ENCODE results near the gene C3orf38. TPM values are rescaled to one million over a fixed set of nuclear protein-coding genes. Genes with fewer than 3 reads are reported as not detected.
"Not testable (repeated sequence)": the region's sequence is repeated elsewhere in the genome, so short reads cannot be mapped to it uniquely, and the experiment has no call there.

The C3orf38 gene
- polyA plus RNA-seq, 1 experiment: 8.3 TPM

DNA sequence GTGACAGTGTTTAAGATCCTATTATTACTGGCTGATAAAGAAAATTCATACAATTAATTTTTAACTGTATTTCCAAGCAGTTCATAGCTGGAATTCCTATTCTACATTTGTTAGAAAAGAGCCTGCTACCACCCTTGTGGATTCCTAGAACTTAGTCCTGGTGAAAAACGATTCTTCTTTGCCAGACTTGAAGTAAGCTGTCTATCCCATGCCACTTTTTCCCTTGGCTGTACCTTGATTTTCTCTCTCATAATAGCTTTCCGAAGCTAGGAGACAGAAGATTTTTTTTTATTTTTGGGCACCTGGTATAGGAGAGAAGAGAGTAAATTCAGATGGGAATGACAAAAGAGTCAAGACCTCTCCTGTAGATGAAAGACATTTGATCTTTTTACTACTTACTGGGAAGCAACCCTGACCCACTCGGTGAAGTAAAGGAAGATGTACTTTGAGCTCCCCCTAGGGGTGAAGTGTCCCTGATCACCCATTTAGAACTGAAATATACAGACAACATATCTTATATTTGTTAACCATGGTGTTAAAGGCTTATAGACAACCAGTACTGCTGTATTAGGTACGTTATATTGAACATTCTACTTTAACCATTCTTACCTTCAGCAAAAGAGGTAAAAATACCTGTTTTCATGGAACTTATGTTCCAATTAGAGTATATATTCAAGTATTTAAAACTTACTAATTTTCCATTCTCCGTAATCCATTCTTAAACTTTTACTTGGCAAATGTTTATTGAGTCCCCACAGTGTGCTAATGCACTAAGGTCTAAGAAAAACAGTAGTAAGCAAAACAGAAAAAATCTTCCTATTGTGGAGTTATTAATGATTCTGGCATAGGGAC lies 36.2 kb upstream of the C3orf38 start:
- no peaks in the 10 kb centered on the region for H3K27me3 ChIP-seq (ENCODE audit: control insufficient read depth, insufficient read depth, low read length)

GRCh38 chr3:88114878-88115549 lies 34.7 kb upstream of the C3orf38 start:
- POLR2A ChIA-PET: no interaction called here
- CTCF ChIA-PET: interaction anchor here (0.8 to 1.7 kb wide), 6 partner anchors 9 to 112 kb away, joined by 3 to 6 read pairs (median 3); no protein-coding TSS in a partner anchor
- Histone ChIP-seq H3K4me3 (ENCODE audit: low read depth, low read length) (no peak overlapping the region), H3K36me3 (ENCODE audit: control insufficient read depth, insufficient read depth, low read length) (0 out of 2 replicates have a peak, but pooled peaks cover 1% of the 10 kb centered on the region), H3K27me3 (ENCODE audit: control insufficient read depth, insufficient read depth, low read length) (no peaks in the 10 kb centered on the region)
- no peak for DNase-seq (ENCODE audit: low read depth)
- TF ChIP-seq CTCF (IDR thresholded peaks at IDR 0.05; ENCODE audit: insufficient read depth, low read depth, low read length): no peak

More for the DNA sequence above, 36.2 kb upstream of the C3orf38 start:
- Histone ChIP-seq H3K36me3 (ENCODE audit: control insufficient read depth, insufficient read depth, low read length) (0 out of 2 replicates have a peak, but pooled peaks cover 1% of the 10 kb centered on the region), H3K4me3 (ENCODE audit: low read depth, low read length) (no peak overlapping the region)
- peak; percentile 22 for DNase-seq (ENCODE audit: low read depth)
- TF ChIP-seq CTCF (IDR thresholded peaks at IDR 0.05; ENCODE audit: insufficient read depth, low read depth, low read length): peak; percentile 83
- ChIA-PET POLR2A (interaction anchor here (0.6 kb wide), 1 partner anchor 316 kb away, joined by 3 read pairs; no protein-coding TSS in a partner anchor), CTCF (interaction anchor here (0.6 to 1.9 kb wide), 25 partner anchors 9 to 1147 kb away, joined by 3 to 8 read pairs (median 4); partner anchors contain the start of genes C3orf38 and CGGBP1)

GRCh38 chr3:88117683-88118082 lies 32.1 kb upstream of the C3orf38 start:
- no peak for DNase-seq (ENCODE audit: low read depth)
- no peak for TF ChIP-seq CTCF (IDR thresholded peaks at IDR 0.05; ENCODE audit: insufficient read depth, low read depth, low read length)
- H3K4me3 ChIP-seq (ENCODE audit: low read depth, low read length): no peak overlapping the region
- POLR2A ChIA-PET: no interaction called here
- no peaks in the 10 kb centered on the region for H3K27me3 ChIP-seq (ENCODE audit: control insufficient read depth, insufficient read depth, low read length)
- CTCF ChIA-PET: no interaction called here
- 0 out of 2 replicates have a peak, but pooled peaks cover 1% of the 10 kb centered on the region for H3K36me3 ChIP-seq (ENCODE audit: control insufficient read depth, insufficient read depth, low read length)

- H3K27me3 ChIP-seq (ENCODE audit: control insufficient read depth, insufficient read depth, low read length); H3K36me3 ChIP-seq (ENCODE audit: control insufficient read depth, insufficient read depth, low read length); CTCF ChIA-PET; DNase-seq (ENCODE audit: low read depth); H3K4me3 ChIP-seq (ENCODE audit: low read depth, low read length): not testable (repeated sequence)
- POLR2A ChIA-PET: interaction anchor here (0.5 kb wide), 1 partner anchor 182 kb away, joined by 3 read pairs; no protein-coding TSS in a partner anchor
Observed at GRCh38 chr3:88118603-88119002, 31.2 kb upstream of the C3orf38 start.

DNA sequence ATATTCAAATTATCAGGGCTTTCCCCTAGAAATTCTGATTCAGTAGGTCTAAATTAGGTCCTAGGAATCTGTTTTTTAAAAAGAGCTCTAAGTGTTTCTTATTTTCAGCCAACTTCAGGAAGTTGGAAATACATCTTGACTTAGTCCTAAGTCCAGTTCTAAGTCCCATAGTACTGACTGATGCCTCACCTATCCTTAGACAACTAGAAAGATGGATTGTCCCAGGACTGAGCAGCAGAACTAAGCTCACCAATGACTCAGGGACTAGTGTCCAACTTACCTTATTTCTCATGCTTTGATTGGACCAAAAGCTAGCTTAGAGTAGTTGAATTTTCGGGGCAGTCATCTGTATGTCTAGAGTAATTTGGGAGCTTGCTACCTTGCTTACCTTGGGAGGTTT lies 26.2 kb upstream of the C3orf38 start:
- H3K4me3 ChIP-seq (ENCODE audit: low read depth, low read length): no peak overlapping the region
- DNase-seq (ENCODE audit: low read depth): no peak
- H3K27me3 ChIP-seq (ENCODE audit: control insufficient read depth, insufficient read depth, low read length): no peaks in the 10 kb centered on the region
- CTCF ChIA-PET: interaction anchor here (0.6 to 2.2 kb wide), 4 partner anchors 8 to 300 kb away, joined by 3 to 8 read pairs (median 6); no protein-coding TSS in a partner anchor
- no peaks in the 10 kb centered on the region for H3K36me3 ChIP-seq (ENCODE audit: control insufficient read depth, insufficient read depth, low read length)
- POLR2A ChIA-PET: no interaction called here
- no peak for TF ChIP-seq CTCF (IDR thresholded peaks at IDR 0.05; ENCODE audit: insufficient read depth, low read depth, low read length)

Data from BJ (cell line).